HG03039 (cell line): ENCODE results near the gene SNF8.
A peak's percentile ranks its signal among the peaks of the same experiment; 100 is the strongest.

ENCODE experiments used
- ATAC-seq: cut with Tn5 transposase; IDR thresholded peaks from one replicate; pipeline ENCODE4 v1.9.1; 2021; ENCODE audit warnings: mild to moderate bottlenecking, moderate library complexity; ENCODE audit not compliant: unreplicated experiment

The SNF8 gene

DNA sequence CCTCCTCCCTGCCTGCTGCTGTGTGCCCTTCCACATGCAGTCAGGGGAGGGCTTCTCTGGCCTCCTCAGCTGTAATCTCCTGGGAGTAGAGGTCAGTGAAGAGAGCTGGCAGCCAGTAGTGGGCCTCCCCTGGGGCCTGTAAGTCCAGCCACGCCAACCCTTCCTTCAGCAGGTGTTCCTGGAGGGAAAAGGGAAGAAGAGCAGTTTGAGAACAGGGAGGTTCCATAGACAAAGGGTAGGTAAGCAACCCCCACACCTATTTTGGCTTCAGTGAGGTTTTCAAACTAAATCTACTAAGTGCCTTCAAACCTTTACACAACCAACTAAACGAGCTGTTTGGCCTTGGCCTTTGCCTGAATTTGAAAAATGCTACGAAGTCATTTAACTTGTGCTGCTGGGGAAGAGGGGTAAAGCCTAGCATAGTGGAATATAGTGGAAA lies 14.2 kb downstream of the SNF8 start:
- no peak for ATAC-seq

DNA sequence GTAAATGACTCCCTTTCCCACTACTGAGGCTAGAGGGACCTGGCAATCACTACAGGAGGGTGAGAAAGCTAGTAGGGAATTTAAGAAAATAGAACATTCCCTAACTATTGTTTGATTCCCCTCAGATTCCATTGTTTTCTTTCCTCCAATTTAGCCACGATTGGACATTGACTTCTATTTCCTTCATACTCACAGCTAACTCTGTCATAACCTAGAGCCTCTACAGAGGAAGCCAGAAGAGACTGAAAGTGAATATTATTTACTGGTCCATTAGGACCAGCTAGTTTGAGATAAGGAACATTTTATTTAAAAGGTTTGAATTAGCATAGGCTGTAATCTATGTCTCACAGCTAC lies 14.9 kb downstream of the SNF8 start:
- ATAC-seq = no peak

DNA sequence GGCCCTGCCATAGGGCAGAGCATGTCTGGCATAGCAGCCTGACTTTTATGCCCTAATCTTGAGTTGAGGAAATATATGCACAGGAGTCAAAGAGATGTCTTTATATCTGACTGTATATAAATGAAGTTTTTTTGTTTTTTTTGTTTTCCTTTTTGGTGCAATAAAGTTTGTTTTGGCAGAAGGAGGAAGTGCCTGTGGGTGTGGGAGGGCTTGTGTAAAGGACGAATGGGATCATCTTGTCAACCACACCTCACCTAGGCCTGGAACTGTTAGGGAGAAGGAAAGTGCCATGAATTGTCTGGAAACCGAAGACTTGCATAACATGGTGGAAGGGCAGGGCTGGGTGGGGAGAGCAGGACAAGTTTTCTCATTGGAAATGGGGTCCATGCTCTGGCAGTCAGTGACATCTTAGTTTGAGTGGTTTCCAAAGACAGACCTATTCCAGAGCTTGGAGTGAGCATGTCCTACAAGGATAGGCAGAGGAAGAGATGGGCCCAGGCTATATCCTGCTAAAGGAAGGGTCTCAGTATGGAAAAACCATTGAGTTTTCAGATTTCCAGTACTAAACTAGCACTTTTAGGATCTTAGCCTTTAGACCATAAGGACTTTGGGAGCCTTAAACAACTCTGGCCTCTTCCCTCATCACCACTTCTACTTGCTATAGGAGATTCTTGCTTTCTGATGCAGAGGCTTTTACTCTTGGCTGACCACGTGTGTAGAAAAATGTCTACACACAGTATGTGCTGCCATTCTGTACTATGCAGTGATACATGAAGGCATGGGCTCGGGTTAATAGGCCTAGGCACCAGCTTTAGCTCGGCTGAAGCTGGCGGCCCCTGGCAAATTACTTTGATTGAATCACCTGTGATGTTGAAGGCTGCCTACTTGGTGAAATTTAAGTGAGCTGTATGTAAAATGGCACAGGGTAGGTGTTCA lies 15.5 kb downstream of the SNF8 start:
- ATAC-seq = no peak

DNA sequence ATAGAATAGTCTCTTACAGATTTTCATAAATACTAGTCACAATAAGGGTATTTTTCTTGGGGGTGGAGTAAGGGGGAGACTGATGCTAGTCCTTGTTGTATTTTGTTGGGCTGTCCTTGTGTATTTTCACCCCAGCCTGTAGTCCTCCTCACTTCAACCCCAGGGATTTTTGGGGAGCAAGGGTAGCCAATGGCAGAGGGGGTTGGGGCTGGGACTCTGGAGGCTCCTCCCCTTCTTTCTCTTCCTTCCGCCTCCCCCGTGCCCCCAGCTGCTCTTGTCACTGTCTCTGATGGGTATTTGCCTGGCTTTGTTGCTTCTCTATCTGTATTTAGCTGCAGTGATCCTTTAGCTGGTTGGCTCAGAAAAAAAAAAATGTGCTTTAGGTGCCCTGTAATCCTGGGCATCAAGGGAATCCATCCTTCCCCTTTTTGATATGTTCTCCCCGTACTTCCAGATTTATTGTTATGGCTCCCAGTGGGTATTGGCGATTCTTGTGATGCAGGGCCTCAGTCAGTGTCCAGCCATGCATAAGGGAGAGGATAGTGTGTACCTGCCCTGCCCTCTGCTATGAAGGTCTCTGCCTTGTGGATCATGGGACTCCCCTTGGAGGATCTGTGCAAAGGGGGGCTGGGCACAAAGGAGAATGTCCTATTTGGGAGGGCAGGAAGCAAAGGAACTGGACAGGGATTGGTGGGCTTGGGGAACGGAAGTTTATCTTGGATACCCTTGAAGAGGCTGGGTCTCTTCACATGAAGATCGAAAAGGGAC lies 16.5 kb downstream of the SNF8 start:
- ATAC-seq = no peak

DNA sequence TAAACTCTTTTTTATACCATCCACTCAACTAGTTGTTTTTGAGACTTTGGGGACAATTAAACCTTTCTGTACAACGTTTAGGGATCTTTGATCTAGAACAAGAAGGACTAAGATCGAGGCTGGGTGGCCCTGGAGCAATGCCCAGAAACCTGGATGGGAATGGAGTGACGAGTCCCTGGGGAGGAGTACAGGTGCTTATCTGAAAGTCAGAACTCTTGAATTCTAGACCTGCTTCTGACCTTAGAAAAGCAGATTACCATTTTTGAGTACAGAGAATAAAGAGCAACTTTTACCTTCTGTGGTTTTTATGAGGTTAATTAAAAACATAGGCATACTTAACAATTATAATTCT lies 18.7 kb downstream of the SNF8 start:
- ATAC-seq = no peak

DNA sequence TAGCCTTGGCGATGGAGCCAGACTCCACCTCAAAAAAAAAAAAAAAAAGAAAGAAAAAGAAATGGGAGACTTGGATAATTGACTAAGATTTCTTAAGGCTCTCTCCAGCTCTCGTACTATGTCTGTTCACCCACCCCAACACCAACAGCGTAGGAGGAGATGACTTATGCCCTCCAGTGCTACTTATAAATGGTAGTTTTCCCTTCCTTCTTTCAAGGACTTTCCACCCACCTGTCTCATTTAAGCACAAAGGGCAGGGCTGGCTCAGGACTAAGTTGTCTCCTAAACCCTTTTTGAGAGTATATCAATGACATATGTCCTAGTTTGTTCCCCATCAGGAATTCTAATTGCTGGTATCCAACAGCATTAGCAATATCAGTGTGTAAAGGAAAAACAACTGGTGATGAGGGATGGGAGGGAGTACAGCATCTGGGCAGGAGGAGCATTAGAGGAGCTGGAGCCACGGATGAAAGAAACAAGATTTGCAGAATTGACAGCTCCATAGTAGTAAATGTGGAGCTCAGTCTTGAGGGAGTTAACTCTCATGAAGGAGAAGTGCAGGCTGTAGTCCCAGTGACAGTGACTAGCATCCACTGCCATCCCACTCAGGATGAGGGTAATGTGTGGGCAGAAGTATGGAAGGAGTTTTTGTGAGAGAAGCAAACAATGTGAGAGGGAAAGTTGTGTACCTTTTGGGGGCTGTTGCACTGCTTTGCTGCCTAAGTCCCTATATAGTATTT lies 19.2 kb downstream of the SNF8 start:
- ATAC-seq = no peak

DNA sequence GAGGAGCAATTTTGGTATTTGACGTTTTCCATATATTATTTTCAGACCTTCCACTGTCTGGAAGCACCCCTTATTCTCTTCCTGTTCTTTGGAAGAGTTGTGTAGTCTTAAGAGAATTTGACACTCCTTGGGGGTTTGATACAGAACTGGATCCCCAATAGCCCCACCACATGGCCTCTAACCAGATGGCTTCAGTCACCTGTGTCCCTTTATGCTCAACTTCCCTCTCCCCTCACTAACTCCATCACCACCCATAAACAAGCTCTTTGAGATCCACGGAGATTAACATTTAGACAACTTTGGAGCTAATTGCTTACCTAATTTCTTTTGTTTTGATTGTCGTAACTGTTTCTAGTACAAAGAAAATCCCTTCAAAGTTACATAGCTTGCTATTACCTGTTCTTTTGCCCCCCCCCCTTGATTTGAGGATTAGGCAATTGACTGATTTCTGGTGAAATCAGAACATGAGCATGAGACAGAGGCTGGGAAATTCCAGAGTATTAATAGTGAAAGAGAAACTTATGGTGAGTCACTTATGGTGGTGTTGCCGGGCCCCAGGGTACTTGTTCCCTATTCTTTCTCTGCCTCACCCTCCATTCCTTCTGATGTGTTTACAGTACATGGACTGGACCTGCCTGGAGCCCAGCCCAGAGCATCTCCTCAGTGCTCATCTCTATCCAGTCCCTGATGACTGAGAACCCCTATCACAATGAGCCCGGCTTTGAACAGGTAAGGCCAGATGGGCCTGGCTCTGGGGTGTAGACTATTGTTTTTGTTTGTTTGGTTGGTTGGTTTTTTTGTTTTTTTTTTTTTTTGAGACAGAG lies 29.0 kb downstream of the SNF8 start:
- ATAC-seq = no peak

DNA sequence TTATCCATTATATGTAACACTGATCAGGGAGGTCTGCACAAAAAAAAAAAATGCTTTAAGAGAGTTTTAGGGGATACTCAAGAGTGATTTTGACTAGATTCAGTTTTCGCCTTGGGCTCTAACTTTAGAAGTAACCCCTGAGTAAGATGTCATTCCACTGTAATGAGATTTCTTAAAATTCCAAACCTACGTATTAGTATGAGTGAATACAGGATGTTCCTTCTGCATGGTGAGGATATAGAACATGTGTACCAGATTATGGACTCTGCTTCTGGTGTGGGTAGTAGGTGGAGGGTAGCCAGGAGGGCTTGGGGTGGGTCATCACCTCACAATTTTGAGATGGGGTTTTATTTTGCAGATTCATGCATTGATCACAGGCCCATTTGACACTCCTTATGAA lies 32.2 kb downstream of the SNF8 start:
- no peak for ATAC-seq

DNA sequence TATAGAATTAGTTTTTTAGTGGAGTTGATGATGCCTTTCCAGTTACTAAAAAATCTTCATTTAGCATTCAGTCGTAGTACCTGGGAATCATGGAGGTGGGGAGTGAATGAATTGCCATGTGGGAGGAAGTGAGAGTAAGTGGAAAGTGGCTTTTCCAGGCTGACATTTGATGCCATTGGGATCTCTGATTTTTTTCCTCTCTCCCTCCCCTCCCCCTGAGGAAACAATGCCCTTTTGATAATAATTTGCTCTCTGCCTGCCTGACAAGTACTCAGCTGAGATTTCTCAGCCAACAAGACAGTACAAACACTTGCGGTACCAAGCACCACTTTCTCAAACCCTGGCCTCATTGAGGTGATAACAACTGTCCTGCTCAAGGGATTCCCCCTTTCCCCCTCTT lies 34.3 kb downstream of the SNF8 start:
- ATAC-seq = no peak

DNA sequence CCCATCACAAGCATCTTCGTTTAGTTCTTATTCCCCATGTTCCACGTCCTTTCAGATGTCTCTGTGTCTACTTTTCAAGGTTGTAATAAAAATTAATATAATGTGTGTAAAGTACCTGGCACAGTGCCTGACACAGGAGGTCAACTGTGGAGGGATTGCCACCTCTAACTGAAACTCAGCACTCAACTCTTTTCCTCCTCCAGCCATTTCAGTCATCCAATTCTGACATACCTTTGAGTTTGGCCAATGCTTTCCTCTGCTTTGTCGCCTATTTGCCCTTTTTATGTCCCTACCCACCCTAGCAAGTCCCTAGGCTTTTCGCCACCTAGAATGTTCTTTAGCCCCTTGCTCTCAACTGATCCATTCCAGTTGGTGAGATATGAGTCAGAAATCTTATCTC lies 34.9 kb downstream of the SNF8 start:
- no peak for ATAC-seq

DNA sequence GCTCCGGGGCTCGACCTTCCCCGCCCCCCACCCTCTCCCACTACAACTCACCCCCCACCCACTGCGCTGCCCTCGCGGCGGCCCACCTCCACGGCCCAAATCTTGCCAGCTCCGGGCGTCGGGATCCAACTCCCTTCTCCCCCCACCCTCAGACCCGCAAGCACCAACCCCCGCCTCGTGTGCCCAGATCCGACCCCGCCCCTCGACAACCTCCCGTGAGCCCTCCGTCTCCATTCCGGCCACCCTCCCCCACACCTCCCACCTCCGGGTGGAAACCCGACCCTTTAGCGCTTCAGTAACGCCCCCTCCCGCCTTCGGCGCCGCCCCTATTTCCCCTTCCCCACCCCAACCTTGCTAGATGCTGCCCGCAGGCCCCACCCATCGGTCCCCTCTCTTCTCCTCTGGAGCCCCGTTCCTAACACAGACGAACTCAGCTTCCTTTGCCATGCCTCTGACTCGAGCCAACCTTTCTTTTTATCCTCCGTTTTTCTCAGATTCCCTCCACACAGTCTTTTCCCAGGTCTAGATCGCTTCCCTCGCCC lies 35.7 kb downstream of the SNF8 start:
- ATAC-seq = peak; percentile 34

DNA sequence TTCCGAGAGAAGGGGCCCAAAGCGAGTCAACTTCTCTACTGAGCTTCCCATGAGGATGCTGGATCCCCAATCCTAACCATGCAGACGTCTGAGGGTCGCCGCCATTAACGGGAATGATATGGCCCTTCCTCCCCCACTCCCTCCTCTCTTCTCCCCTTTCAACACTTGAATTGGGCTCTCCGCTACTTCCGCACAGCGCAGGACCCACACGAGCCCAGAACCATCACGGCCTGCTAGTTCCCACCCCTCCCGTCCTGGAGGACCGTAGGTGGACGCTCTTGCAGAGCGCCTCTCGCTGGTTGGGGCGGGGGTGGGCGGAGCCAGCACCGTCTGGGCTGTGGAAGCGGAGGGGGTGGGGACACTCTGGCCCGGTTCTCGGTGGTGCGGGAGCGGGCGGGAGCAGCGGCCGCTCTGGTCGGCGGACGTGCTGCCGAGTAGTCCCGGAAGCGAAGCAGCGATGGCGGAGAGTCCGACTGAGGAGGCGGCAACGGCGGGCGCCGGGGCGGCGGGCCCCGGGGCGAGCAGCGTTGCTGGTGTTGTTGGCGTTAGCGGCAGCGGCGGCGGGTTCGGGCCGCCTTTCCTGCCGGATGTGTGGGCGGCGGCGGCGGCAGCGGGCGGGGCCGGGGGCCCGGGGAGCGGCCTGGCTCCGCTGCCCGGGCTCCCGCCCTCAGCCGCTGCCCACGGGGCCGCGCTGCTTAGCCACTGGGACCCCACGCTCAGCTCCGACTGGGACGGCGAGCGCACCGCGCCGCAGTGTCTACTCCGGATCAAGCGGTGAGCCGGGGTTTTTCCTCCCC lies 36.4 kb downstream of the SNF8 start, which contains the start of gene UBE2Z:
TSS of gene UBE2Z (plus strand) at position 361 of the 797 bp plus-strand sequence. CDS start at position 458, 97 bp downstream.
- peak; percentile 67 for ATAC-seq

DNA sequence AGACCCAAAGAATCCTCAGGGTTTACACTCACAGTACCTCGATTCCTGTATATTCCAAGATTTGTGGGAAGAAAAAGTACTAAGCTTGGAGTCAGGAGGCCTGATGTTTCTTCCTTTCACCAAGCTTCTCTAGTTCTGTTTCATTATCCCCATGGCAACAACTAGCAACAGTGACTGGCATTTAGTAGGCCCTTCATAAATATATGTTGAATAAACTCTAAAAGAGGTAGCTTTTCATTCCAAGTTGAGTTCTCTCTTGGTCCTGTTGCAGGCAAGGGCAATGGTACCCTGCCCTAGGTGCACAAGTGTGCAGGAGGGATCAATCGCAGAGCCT lies 37.0 kb downstream of the SNF8 start:
- ATAC-seq = no peak

DNA sequence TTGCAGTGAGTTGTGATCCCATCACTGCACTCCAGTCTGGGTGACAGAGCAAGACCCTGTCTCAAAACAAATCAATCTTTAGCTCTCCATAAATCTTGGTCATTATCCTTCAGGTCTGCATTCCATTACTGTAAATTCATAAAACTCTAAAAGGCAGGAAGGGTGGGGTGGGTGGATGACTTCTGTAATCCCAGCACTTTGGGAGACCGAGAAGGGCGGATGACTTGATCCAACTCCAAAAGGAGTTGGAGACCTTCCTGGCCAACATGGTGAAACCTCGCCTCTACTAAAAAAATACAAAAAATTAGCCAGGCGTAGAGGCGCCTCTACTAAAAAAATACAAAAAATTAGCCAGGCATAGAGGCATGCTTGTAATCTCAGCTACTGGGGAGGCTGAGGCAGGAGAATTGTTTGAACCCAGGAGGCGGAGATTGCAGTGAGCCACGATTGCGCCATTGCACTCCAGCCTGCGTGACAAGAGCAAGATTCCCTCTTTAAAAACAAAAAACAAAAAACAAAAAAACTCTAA lies 38.6 kb downstream of the SNF8 start:
- ATAC-seq = no peak

DNA sequence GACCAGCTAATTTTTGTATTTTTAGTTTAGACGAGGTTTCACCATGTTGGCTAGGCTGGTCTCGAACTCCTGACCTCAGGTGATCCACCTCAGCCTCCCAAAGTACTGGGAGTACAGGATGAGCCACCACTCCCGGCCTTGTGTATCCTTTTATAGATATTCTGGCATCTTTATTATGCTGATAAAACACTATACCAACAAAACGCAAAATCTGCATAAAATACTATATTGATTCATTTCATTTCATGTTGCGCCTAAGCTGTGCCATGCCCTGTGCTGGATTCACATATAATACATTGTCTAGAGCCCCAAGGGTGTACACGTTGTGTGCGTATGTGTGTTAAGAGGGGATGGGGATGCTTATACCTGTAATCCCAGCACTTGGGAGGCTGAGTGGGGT lies 40.2 kb downstream of the SNF8 start:
- ATAC-seq = no peak

DNA sequence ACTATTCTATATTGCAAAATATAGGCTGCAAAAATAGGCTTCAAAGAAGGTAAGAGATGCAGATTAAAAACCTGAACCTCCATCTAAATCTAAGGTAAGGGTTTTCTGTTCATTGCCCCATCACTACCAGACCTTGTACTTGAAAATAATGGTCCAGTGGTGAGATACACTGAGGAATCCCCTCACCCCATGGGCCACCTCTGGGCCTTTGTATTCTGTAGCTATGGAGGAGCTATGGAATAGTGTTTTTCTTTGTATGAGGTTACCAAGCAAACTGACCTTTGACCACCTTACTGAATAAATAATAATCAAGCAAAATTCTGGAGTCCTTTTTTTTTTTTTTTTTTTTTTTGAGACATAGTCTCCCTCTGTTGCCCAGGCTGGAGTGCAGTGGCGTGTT lies 41.2 kb downstream of the SNF8 start:
- no peak for ATAC-seq

DNA sequence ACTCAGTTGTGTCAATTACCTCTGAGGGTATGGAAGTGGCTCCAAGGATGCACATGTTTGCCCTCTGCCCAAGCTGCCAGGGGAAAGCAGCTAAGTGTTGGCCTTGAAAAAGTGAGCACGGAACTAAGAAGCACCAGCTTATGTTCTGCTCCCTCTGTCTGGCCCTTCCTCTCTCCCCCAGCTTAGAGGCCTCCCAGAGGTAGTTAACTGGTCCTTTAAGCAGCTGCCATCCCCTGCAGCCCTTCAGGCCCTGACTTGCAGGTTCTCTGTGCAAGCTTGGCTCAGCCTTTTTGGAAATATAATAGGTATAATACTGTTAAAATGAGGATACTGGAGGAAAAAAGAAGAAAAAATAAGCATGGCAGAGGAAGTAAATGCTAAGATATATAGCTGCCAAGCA lies 43.4 kb downstream of the SNF8 start:
- no peak for ATAC-seq

DNA sequence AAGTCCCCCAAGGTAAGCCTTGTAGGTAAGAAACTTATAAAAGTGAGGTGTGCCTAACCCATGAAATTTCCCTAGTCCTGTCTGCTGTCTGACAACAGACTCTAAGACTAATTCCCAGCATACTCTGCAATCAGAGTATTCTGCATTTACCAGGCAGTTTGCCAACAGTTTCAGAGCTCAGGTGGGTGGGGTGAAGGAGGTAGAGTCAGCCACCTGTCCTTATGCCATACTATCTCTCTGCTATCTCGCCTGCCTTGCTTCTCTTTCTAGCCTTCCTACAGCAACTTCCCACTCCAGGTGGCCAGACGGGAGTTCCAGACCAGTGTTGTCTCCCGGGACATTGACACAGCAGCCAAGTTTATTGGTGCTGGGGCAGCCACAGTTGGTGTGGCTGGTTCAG lies 49.8 kb downstream of the SNF8 start:
- ATAC-seq = no peak
